Measurements from ENCODE around the gene ALOXE3.

Gene ALOXE3

GRCh38 chr17:8149419-8150193, 31.3 kb upstream of the ALOXE3 start:
- no peak for ATAC-seq
- TF ChIP-seq, protein P1, sequence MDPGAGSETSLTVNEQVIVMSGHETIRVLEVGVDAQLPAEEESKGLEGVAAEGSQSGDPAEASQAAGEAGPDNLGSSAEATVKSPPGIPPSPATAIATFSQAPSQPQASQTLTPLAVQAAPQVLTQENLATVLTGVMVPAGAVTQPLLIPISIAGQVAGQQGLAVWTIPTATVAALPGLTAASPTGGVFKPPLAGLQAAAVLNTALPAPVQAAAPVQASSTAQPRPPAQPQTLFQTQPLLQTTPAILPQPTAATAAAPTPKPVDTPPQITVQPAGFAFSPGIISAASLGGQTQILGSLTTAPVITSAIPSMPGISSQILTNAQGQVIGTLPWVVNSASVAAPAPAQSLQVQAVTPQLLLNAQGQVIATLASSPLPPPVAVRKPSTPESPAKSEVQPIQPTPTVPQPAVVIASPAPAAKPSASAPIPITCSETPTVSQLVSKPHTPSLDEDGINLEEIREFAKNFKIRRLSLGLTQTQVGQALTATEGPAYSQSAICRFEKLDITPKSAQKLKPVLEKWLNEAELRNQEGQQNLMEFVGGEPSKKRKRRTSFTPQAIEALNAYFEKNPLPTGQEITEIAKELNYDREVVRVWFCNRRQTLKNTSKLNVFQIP (CRISPR knock-in tag; IDR thresholded peaks at IDR 0.05; ENCODE audit: borderline replicate concordance, low read depth) = no peak
- TF ChIP-seq GLIS3 (CRISPR knock-in tag; IDR thresholded peaks at IDR 0.05) (no peak), ZNF565 (CRISPR knock-in tag; conservative IDR thresholded peaks at IDR 0.05; ENCODE audit: low read depth) (no peak), ESRRG (CRISPR knock-in tag; IDR thresholded peaks at IDR 0.05) (no peak), OSR1 (CRISPR knock-in tag; IDR thresholded peaks at IDR 0.05) (no peak), TCF4 (CRISPR knock-in tag; IDR thresholded peaks at IDR 0.05; ENCODE audit: borderline replicate concordance) (no peak), CSDC2 (CRISPR knock-in tag; IDR thresholded peaks at IDR 0.05) (no peak), ISL1 (CRISPR knock-in tag; IDR thresholded peaks at IDR 0.05) (no peak), BACH2 (CRISPR knock-in tag; IDR thresholded peaks at IDR 0.05; ENCODE audit: borderline replicate concordance) (no peak), ZNF70 (CRISPR knock-in tag; IDR thresholded peaks at IDR 0.05) (no peak), TSHZ2 (CRISPR knock-in tag; IDR thresholded peaks at IDR 0.05) (no peak), PPARA (CRISPR knock-in tag; IDR thresholded peaks at IDR 0.05; ENCODE audit: borderline replicate concordance) (no peak)
- TF ChIP-seq, protein P2, sequence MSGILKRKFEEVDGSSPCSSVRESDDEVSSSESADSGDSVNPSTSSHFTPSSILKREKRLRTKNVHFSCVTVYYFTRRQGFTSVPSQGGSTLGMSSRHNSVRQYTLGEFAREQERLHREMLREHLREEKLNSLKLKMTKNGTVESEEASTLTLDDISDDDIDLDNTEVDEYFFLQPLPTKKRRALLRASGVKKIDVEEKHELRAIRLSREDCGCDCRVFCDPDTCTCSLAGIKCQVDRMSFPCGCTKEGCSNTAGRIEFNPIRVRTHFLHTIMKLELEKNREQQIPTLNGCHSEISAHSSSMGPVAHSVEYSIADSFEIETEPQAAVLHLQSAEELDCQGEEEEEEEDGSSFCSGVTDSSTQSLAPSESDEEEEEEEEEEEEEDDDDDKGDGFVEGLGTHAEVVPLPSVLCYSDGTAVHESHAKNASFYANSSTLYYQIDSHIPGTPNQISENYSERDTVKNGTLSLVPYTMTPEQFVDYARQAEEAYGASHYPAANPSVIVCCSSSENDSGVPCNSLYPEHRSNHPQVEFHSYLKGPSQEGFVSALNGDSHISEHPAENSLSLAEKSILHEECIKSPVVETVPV (CRISPR knock-in tag; IDR thresholded peaks at IDR 0.05) = no peak

GRCh38 chr17:8148560-8148959, 30.2 kb upstream of the ALOXE3 start:
- no peak for TF ChIP-seq PPARA (CRISPR knock-in tag; IDR thresholded peaks at IDR 0.05; ENCODE audit: borderline replicate concordance)
- no peak for TF ChIP-seq OSR1 (CRISPR knock-in tag; IDR thresholded peaks at IDR 0.05)
- TF ChIP-seq ZNF8 (CRISPR knock-in tag; IDR thresholded peaks at IDR 0.05) = no peak
- no peak for TF ChIP-seq GLIS3 (CRISPR knock-in tag; IDR thresholded peaks at IDR 0.05)
- TF ChIP-seq, protein P2 (CRISPR knock-in tag; IDR thresholded peaks at IDR 0.05) = no peak
- no peak for TF ChIP-seq RARB (CRISPR knock-in tag; IDR thresholded peaks at IDR 0.05)
- no peak for TF ChIP-seq TSHZ2 (CRISPR knock-in tag; IDR thresholded peaks at IDR 0.05)
- no peak for TF ChIP-seq CSDC2 (CRISPR knock-in tag; IDR thresholded peaks at IDR 0.05)
- no peak for TF ChIP-seq TOX (CRISPR knock-in tag; IDR thresholded peaks at IDR 0.05; ENCODE audit: borderline replicate concordance)
- ATAC-seq = no peak

DNA sequence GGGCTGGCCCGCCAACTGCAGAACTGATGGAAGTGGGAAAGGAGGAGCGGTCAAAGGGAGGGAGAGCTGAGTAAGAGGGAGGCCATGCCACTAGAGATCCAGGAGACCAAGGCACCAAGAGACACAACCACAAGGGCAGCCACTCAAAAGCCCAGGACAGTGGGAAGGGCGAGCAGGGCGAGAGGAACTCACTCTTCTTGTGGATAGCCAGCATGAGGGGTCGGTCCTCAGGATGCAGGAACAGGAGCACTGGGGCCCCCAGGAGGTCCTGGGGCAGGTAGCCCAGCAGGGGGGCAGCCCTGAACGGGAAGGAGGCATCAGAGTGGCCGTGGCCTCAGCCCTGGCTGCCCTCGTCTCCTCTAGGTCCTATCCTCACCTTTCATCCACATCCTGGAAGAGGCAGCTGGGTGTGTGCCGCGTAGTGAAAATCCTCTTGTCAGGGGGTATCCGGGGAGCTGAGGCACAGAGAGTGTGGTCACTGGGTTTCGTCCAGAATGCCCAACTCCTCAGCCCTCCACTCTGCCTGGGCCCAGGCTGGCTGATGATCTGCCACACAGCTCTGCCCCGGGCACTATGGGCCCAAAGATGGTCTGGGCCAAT, 29.6 kb upstream of the ALOXE3 start:
- no peak for ATAC-seq
- TF ChIP-seq ARNTL (CRISPR knock-in tag; IDR thresholded peaks at IDR 0.05; ENCODE audit: borderline replicate concordance, low read depth) (no peak), TCF4 (CRISPR knock-in tag; IDR thresholded peaks at IDR 0.05; ENCODE audit: borderline replicate concordance) (no peak), GLIS3 (CRISPR knock-in tag; IDR thresholded peaks at IDR 0.05) (no peak), ZC3H10 (CRISPR knock-in tag; IDR thresholded peaks at IDR 0.05) (0 out of 2 replicates have a peak, but pooled peaks have one; percentile 18), SNAI2 (CRISPR knock-in tag; IDR thresholded peaks at IDR 0.05) (no peak)

Data from SK-N-SH treated with all-trans-retinoic acid at 6 μM for 48 hours (cell line).